D721Med (cell line): ENCODE measurements around the gene FBXO31.

ENCODE experiments used
- DNase-seq: peaks from one replicate; pipeline ENCODE4 v3.0.0; 2011; ENCODE audit warnings: low spot score; ENCODE audit not compliant: insufficient read length
- FAIRE-seq: peaks from 2 replicates; lab custom pipeline; 2011; peaks lifted over from hg19 to GRCh38; lab: Jason Lieb, UNC
- TF ChIP-seq, protein P1 (sequence below): IDR thresholded peaks from 2 replicates; pipeline ENCODE4 v1.5.1; 2012; ENCODE audit warnings: mild to moderate bottlenecking, control low read depth; ENCODE audit not compliant: insufficient read depth; ENCODE audit errors: missing control alignments

FBXO31 gene

DNA sequence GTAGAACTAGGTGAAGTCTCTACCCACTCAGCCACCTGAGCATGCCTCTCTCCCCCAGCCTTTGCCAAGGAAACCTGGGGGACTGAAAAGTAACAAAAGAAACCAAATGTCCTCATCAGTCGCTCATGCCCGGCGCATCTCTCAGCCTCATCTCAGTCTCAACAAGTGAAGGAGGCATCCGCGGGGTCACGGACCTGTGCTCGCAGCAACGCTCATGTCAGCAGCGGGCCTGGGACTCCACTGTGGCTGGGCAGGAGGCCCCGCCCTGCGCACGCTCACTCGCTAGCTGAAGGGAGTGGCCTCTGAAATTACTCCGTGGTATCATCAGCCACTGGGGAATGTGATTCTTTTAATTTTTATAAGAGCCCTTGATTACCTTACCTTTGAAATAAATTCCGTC, 39.9 kb upstream of the FBXO31 start:
- no peak for DNase-seq
- TF ChIP-seq, protein P1, sequence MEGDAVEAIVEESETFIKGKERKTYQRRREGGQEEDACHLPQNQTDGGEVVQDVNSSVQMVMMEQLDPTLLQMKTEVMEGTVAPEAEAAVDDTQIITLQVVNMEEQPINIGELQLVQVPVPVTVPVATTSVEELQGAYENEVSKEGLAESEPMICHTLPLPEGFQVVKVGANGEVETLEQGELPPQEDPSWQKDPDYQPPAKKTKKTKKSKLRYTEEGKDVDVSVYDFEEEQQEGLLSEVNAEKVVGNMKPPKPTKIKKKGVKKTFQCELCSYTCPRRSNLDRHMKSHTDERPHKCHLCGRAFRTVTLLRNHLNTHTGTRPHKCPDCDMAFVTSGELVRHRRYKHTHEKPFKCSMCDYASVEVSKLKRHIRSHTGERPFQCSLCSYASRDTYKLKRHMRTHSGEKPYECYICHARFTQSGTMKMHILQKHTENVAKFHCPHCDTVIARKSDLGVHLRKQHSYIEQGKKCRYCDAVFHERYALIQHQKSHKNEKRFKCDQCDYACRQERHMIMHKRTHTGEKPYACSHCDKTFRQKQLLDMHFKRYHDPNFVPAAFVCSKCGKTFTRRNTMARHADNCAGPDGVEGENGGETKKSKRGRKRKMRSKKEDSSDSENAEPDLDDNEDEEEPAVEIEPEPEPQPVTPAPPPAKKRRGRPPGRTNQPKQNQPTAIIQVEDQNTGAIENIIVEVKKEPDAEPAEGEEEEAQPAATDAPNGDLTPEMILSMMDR: no peak
- FAIRE-seq: no peak

DNA sequence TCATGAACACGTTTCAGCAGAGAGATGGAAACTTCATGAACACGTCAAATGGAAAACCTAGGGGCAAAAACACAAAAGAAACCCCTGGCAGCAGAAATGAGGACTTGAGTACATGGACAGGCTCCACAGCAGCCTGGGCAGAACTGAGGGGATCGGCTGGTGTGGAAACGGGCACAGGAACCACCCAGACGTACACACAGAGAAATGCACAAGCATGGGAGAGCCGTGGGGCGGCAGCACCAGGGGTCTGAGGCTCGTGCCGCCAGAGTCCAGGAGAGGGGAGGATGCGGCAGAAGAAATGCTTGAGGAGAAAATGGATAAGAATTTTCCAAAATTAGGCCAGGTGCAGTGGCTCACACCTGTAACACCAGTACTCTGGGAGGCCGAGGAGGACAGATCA, 38.5 kb upstream of the FBXO31 start:
- DNase-seq: no peak
- TF ChIP-seq, protein P1: no peak
- no peak for FAIRE-seq

DNA sequence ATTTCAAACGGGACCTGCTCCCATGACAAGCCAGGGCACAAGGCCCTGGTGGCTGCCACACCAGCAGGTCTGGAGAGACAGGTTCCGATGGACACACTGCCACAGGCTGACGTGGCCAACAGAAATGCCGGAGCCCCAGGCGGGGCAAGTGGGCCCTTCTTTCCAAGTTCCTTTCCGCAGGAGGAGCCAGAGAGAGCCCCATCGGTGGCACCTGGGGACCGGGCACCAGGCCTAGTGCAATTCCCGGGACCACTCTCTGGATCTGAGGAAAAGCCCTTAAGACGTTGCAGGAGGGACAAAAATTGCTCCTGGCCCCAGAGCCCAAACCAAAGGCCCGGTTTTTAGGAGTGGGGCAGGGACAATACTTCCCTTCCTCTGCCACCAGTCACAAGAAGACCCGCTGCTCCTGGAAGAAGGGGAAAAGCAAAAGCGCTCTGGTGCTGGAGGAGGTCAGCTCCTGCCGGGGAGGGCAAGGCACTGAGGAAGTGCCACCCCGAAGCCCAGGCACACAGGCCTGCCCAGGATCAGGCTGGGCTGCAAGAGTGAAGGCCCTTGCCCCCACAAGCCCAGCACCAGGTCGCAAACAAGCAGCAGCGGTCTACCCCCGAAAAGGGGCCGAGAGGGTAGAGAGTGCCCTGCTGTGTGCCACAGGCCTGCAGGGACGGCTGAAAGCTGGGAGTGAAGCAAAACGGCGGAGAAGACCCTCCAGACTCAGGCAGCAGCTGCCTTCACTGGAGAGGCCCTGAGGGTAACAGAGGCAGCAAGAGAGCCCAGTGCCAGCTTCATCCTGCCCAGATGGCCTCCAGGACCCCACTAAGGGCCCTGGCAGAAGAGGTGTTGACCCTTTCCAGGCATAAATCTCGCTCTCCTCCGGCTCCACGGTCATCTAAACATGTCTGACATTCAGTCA, 37.7 kb upstream of the FBXO31 start:
- FAIRE-seq: no peak
- no peak for DNase-seq
- TF ChIP-seq, protein P1: no peak

DNA sequence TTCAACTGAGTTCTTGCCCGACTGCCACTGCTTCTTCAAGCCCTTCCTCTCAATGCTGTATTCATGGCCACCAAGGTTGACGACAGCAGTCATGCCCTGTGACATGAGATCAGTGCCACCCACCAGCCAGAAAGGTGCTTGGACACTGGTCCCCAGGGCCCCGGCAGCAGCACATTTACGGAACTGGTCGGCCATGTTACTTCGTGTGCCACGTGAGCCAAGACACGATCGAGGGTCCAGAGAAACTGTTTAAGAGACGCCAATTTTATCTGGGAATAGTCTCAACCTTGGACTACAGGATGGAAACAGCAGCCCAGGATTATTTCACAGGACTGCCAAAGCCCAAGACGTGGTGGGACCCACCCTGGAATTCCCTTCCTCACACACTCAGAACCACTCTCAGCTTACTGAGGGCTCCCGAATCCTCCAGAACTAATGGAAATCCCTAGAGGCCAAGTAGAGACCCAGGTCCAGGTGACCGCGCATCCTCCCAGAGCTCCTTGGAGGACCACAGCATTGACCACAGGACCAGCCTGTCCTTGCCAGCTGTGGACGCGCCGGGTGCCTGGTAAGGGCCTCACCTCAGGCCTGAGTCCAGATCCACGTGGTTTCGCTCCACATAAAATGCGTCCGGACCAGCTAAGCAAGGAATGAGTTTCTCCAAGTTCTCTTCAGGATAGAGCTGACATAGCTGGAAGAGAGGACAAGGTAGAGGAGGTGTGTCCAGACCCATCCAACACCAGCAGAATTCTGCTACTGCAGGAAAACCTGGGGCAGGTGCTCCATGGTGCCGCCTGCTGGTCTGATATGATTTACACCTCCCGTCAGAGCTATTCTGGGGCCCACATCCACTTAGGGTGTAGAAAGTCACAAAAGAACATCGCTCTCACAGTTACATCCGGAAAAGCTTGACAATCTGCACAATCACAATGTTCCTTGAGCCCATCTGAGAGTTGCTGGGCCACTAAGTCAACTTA, 36.7 kb upstream of the FBXO31 start:
- TF ChIP-seq, protein P1: peak; percentile 3
- no peak for FAIRE-seq
- DNase-seq: no peak

DNA sequence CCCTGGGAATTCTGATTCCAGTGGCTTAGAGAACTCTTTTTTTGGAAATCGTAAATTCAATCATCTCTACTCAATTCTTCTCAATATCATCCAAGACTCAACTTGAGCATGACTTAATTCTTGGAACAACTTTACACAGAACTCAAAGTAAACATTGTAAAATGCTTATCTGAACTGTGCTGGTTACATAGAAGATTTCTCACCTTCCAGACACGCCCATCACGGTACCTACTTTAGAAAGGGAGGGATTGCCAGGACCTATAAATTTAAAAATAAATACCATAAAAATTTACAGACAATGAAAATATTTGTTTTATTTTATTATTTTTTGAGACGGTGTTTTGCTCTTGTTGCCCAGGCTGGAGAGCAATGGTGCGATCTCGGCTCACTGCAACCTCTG, 35.1 kb upstream of the FBXO31 start:
- TF ChIP-seq, protein P1: no peak
- DNase-seq (no peak), FAIRE-seq (no peak)

DNA sequence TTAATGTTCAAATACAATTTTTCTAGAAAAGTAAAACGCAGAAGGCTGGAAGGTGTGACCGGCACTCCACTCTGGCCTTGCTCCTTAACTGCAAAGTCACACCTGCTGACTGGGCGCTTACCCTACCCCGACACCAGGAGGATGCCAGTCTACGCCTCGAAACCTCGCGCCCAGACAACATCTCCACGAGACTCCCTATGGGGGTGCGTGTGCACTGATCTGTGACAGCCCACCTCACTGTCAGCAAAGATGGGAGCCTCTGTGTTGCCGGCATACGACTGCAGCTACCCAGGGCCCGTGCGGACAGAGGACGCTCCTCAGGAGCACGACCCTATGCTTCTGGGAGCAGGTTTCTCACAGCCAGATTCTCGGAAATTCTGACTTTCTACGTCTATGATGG, 34.6 kb upstream of the FBXO31 start:
- FAIRE-seq (no peak), DNase-seq (no peak)
- TF ChIP-seq, protein P1: no peak
